Natural killer cell (primary cell): ENCODE results near the gene FHOD3. TPM values are rescaled to one million over a fixed set of nuclear protein-coding genes. Genes with fewer than 3 reads are reported as not detected.

ENCODE experiments used
- ATAC-seq, 3 donors: fragments of 150-1000 bp in 2 of 3; fragments of 200-7000 bp in 1 of 3; cut with Tn5 transposase; 1 replicate in 1 of 3; 2 replicates in 2 of 3; pipeline ENCODE4 v1.10.0; 2021; ENCODE audit warnings: mild to moderate bottlenecking in 2 of 3, moderate library complexity in 2 of 3
- DNase-seq, 2 donors: peaks; one replicate each; pipeline versions ENCODE4 v3.0.0 to v3.0.0-alpha.2; 2013 to 2021; ENCODE audit warnings: mixed read lengths in 1 of 2
- H3K27ac ChIP-seq: one replicate; pipeline ENCODE4 v1.5.1; 2013; ENCODE audit warnings: mild to moderate bottlenecking, low read length
- H3K27me3 ChIP-seq: one replicate; pipeline ENCODE4 v1.6.1; 2013; ENCODE audit warnings: low read length; ENCODE audit not compliant: control insufficient read depth, insufficient read depth
- H3K36me3 ChIP-seq: one replicate; pipeline ENCODE4 v1.6.1; 2013; ENCODE audit warnings: low read length; ENCODE audit not compliant: control insufficient read depth, insufficient read depth
- H3K4me1 ChIP-seq: one replicate; pipeline ENCODE4 v1.6.1; 2013; ENCODE audit warnings: low read length; ENCODE audit not compliant: control insufficient read depth, insufficient read depth
- H3K4me3 ChIP-seq: one replicate; pipeline ENCODE4 v1.5.1; 2013; ENCODE audit warnings: low read length
- H3K9me3 ChIP-seq: one replicate; pipeline ENCODE4 v1.6.1; 2013; ENCODE audit warnings: low read length; ENCODE audit not compliant: control insufficient read depth, insufficient read depth
- H3K27ac Mint-ChIP-seq, 2 donors: one replicate each; pipeline ENCODE4 v1.8.0; 2022; ENCODE audit warnings: mild to moderate bottlenecking in 2 of 2, mixed read lengths in 2 of 2, moderate library complexity in 1 of 2
- H3K27me3 Mint-ChIP-seq, 2 donors: one replicate each; pipeline ENCODE4 v1.8.0; 2022; ENCODE audit warnings: low read depth in 2 of 2, mixed read lengths in 2 of 2
- H3K36me3 Mint-ChIP-seq: one replicate; pipeline ENCODE4 v1.8.0; 2022; ENCODE audit warnings: mixed read lengths
- H3K4me1 Mint-ChIP-seq, 2 donors: one replicate each; pipeline ENCODE4 v1.8.0; 2022; ENCODE audit warnings: mixed read lengths in 2 of 2
- H3K4me3 Mint-ChIP-seq: one replicate; pipeline ENCODE4 v1.8.0; 2022; ENCODE audit warnings: mild to moderate bottlenecking, moderate library complexity, mixed read lengths
- H3K9me3 Mint-ChIP-seq, 2 donors: one replicate each; pipeline ENCODE4 v1.8.0; 2022; ENCODE audit warnings: mixed read lengths in 2 of 2
- CTCF ChIP-seq: fragments of 200-600 bp; IDR thresholded peaks from one replicate; pipeline ENCODE4 v1.8.0; 2022; ENCODE audit warnings: antibody characterized with exemption
- WGBS: methylation state at CpG from one replicate; pipeline ENCODE4 v1.1.7; 2013; ENCODE audit warnings: missing lambda C conversion rate; ENCODE audit not compliant: insufficient coverage; 5-methylcytosine and 5-hydroxymethylcytosine counted together
- intact Hi-C: fragments of 100-400 bp; cut with micrococcal nuclease; formaldehyde crosslinking; loops from one replicate; pipeline ENCODE4 v1.14.2; 2022
- total RNA-seq, 4 donors: library from RNA; stranded (reverse); fragments of 120-200 nt in 1 of 4; gene quantifications; one replicate each; pipeline versions ENCODE4 v1.2.3 to v1.2.4, GENCODE V29; 2013 to 2022

Gene FHOD3
- total RNA-seq, 3 donors from 2014 or later (not counting 1 experiment from before 2014, with no cell fraction given), result not detected

GRCh38 chr18:36348971-36349417 is 51.5 kb downstream of the FHOD3 start:
- intact Hi-C loops, result no loop called here
- Mint-ChIP-seq H3K9me3 (no peaks in the 10 kb centered on the region), H3K27ac (no peak overlapping the region), H3K4me3 (no peak overlapping the region), H3K4me1 (no peaks in the 10 kb centered on the region), H3K27me3 (peaks cover 15 to 20% of the 10 kb centered on the region in 2 donors), H3K36me3 (no peaks in the 10 kb centered on the region)
- Histone ChIP-seq H3K9me3 (no peaks in the 10 kb centered on the region), H3K27me3 (no peaks in the 10 kb centered on the region), H3K27ac (no peak overlapping the region), H3K4me3 (no peak overlapping the region), H3K4me1 (no peaks in the 10 kb centered on the region), H3K36me3 (no peaks in the 10 kb centered on the region)
- no peak for TF ChIP-seq CTCF
- no peak for ATAC-seq
- WGBS, result 86% methylated on average over 6 of the region's 6 CpGs
- no peak for DNase-seq

DNA sequence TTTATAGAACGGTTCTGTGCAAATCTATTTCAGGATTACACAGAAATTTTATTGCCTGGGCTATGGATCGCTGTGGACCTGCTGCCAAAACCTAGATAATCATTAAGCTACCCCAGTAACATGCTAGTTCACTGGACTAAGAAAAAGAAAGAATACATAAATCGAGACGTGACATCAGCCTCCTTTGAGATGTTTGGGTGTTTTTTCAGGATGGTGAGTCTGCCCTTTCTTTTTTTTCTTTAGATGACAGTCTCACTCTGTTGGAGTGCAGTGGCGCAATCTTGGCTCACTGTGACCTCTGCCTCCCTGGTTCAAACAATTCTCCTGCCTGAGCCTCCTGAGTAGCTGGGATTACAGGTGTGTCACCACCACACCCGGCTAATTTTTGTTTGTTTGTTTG is 52.0 kb downstream of the FHOD3 start:
- intact Hi-C loops, result no loop called here
- DNase-seq (no peak), ATAC-seq (no peak)
- Mint-ChIP-seq H3K4me3 (no peak overlapping the region), H3K27me3 (peaks cover 15 to 20% of the 10 kb centered on the region in 2 donors), H3K27ac (no peak overlapping the region), H3K9me3 (no peaks in the 10 kb centered on the region), H3K4me1 (no peaks in the 10 kb centered on the region), H3K36me3 (no peaks in the 10 kb centered on the region)
- Histone ChIP-seq H3K27me3 (no peaks in the 10 kb centered on the region), H3K36me3 (no peaks in the 10 kb centered on the region), H3K27ac (no peak overlapping the region), H3K4me1 (no peaks in the 10 kb centered on the region), H3K9me3 (no peaks in the 10 kb centered on the region), H3K4me3 (no peak overlapping the region)
- 90% methylated on average over 6 of the region's 6 CpGs for WGBS
- no peak for TF ChIP-seq CTCF

GRCh38 chr18:36350251-36350651 is 52.7 kb downstream of the FHOD3 start:
- Mint-ChIP-seq H3K9me3 (no peaks in the 10 kb centered on the region), H3K27ac (no peak overlapping the region), H3K4me3 (no peak overlapping the region), H3K4me1 (no peaks in the 10 kb centered on the region), H3K36me3 (no peaks in the 10 kb centered on the region), H3K27me3 (peaks cover 15 to 20% of the 10 kb centered on the region in 2 donors)
- ATAC-seq (no peak), DNase-seq (no peak)
- TF ChIP-seq CTCF, result no peak
- no peak overlapping the region for H3K27ac ChIP-seq
- 49% methylated on average over 3 of the region's 3 CpGs for WGBS
- no peaks in the 10 kb centered on the region for H3K27me3 ChIP-seq
- intact Hi-C loops, result no loop called here
- no peak overlapping the region for H3K4me3 ChIP-seq
- no peaks in the 10 kb centered on the region for H3K9me3 ChIP-seq
- H3K4me1 ChIP-seq, result no peaks in the 10 kb centered on the region
- H3K36me3 ChIP-seq, result no peaks in the 10 kb centered on the region

DNA sequence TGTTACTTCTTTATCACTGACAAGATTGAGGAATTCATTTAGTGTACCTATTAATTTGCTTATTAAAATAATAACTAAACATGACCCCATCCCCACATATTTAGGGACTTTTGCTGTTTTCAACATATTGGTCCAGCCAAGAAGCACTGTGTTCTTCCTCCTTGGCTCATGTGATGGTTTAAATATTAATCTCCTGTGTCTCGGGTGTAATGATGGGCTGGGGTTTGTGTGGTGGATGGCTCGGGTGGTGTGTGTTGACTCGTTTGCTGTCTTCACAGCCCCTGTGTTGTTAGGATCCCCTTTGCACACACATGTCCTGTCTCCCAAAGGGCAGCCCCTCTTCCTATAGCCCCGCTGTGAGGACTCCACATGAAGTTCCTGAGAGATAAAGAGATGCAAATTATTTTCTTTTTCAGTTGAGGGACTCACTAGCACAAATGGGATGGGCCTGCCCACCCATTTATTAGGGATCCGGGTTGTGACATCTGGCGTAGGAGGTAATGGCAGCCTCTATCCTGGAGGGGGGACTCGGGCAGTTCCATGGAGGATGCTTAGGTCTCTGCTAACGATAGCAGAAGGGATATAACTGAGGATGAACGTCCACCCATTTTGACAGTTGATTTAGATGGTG is 53.4 kb downstream of the FHOD3 start:
- no peak overlapping the region for H3K27ac ChIP-seq
- Mint-ChIP-seq H3K4me1 (no peaks in the 10 kb centered on the region), H3K36me3 (no peaks in the 10 kb centered on the region), H3K27ac (no peak overlapping the region), H3K27me3 (peaks cover 15 to 20% of the 10 kb centered on the region in 2 donors), H3K9me3 (no peaks in the 10 kb centered on the region), H3K4me3 (no peak overlapping the region)
- no peaks in the 10 kb centered on the region for H3K36me3 ChIP-seq
- no peaks in the 10 kb centered on the region for H3K27me3 ChIP-seq
- no peak overlapping the region for H3K4me3 ChIP-seq
- DNase-seq (no peak), ATAC-seq (no peak)
- H3K9me3 ChIP-seq, result no peaks in the 10 kb centered on the region
- intact Hi-C loops, result no loop called here
- TF ChIP-seq CTCF, result no peak
- no peaks in the 10 kb centered on the region for H3K4me1 ChIP-seq
- 77% methylated on average over 9 of the region's 9 CpGs for WGBS
